Hindlimb muscle (tissue), 1 donor: Measurements from ENCODE around the gene FOXK2. TPM values are rescaled to one million over a fixed set of nuclear protein-coding genes. Genes with fewer than 3 reads are reported as not detected.
"Not testable (repeated sequence)": the region's sequence is repeated elsewhere in the genome, so short reads cannot be mapped to it uniquely, and the experiment has no call there.

Source experiments
- DNase-seq: peaks from one replicate; pipeline ENCODE4 v3.0.0-alpha.2; 2013
- polyA plus RNA-seq: library from polyadenylated mRNA; unstranded; fragments of 120-200 nt; gene quantifications from one replicate; pipeline ENCODE4 v1.2.1, GENCODE V29; 2013; ENCODE audit not compliant: insufficient read length

FOXK2 gene
- polyA plus RNA-seq, 1 donor = 44.4 TPM

DNA sequence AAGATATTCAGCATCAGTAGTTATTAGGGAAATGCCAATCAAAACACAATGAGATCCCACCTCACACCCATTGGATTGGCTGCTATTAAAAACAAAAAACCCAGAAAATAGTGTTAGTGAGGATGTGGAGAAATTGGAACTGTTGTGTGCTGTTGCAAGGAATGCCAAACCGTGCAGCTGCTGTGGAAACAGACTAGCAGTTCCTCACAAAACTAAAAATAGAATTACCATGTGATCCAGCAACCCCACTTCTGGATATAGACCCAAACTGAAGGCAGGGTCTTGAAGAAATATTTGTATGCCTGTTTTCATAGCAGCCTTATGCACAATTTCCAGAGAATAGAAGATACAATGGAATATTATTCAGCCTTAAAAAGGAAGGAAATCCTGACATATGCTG is 46.0 kb downstream of the FOXK2 start:
- DNase-seq = peak; percentile 65

DNA sequence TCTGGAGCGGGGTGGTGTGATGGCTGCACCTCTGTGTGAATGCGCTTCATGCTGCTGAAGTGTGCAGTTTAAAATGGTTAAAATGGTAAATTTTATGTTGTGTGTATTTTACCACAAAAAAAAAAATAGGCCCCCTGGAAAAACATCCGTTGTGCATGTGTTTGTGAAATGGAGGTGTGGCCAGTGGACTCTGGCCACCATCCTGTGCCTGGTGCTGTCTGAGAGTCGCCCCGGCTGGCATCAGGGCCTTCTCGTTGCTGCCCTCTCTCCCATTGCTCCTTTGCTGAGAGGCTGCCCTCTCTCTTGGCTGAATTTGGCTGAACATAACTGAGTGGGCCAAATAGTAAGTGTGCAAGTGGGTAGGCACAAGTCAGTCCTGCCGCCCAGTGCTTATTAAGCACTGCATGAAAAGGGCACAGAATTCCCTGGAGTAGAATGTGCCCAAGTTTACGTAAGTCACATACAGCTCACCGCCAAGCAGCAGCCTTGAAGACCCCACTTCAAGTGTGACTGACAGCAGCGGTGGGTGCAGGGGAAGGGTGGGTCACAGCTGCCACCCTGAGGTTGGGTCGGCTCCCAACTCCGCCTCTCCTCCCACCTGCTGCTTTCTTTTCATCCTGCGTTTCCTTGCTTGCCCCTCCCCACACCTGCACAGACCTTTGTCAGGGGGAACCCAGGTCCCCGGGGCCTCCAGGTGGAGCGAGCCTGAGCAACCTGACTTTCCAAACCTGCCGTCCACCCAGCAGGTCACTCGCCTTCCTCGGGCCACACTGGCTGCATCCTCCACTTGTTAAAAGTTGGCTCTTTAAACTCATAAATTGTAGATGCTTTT is 46.8 kb downstream of the FOXK2 start:
- no peak for DNase-seq

DNA sequence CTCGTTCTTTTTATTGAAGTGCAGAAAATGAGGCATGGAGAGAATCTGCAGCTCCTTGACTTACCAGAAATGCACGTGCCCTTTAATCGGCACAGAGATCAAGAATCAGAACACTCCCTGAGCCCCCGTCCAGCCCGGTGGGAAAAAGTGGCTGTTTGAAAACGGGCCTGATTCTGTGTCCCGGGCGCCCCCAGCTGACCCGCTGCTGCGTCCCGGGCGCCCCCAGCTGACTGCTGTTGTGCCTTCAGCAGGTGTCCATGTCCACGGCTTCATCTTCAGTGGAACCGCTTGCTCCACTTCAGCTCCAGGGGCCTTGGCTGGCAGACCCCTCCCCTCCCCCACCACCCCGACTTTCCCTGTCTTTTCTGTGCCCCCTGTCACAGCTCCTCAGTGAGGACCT is 47.8 kb downstream of the FOXK2 start:
- DNase-seq = no peak

DNA sequence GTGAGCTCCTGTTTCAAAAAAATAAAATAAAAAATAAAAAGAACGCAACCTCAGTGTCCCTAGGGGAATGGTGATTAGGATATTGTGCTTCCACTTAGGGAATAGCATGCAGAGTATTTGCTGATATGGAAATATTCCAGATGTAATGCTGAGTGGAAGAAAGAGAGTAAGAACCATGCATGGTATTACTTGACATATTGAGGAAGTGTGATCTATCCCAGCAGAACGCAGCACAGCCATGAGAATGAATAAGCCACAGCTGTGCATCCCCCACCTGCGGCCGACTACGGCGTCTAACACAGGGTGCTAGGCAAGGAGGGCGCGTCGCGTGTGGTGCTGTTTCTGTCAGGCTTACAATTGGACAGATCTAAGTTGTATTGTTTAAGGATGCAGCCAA is 49.5 kb downstream of the FOXK2 start:
- no peak for DNase-seq

DNA sequence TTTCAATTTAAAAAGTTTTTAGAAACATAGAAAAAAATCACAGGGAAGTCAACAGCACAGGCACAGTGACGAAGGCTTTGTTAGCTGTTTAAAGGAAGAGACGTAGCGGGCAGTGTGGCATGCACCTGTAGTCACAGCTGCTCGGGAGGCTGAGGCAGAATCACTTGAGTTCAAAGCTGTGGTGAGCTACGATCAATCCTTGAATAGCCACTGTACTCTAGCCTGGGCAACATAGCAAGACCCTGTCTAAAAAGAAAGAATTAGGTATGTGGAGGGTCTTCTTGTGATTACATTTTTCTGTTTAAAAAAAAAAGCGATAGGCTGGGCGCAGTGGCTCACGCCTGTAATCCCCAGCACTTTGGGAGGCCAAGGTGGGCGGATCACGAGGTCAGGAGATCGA is 50.1 kb downstream of the FOXK2 start:
- no peak for DNase-seq

DNA sequence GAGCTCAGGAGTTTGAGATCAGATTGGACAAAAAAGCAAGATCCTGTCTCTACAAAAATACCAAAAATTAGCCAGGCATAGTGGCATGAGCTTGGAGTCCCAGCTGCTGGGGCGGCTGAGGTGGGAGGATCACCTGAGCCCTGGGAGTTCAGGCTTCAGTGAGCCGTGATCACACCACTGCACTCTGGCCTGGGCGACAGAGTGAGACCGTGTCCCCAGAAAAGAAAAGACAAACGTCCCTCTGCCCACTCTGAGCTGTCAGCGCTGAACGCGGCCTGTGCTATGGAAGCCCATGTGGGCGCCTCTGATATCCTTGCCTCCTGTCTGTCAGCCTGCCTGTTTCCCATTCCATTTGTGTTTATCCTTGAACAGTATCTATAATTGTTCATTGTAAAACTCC is 50.7 kb downstream of the FOXK2 start:
- no peak for DNase-seq

DNA sequence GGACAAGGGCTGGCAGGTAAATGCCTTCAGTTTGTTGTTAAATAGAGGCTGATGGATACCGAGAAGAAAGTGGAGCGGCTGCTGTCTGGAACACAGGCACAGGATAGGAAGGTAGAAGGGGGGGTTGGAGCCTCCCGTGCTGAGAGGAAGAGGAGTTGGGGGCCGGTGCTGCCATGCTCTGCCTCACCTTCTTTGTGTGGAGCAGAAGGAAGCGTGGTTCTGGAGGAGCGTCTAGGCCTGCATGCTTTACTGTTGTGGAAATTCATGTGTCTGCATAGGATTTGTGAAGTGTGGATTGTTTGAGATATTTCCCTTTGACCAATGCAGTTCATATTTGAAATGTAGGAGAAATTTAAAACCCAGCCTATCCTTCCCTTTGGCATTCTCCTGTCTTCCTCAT is 52.3 kb downstream of the FOXK2 start:
- no peak for DNase-seq

DNA sequence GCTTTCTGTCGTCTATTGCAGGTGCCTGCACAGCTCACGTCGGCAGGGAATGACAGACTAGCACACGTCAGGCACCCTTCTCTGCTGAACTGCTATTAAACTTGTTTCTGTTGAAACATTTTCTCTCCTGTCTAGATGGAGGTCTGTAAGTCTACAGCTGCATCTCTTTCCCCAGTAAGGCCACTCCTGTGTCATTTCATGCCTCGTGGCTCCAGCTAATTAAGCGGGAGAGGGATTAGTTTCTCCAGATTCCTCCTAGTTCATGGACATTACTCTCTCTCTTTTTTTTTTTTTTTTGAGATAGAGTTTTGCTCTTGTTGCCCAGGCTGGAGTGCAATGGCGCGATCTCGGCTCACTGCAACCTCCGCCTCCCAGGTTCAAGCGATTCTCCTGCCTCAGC is 54.5 kb downstream of the FOXK2 start:
- no peak for DNase-seq

DNA sequence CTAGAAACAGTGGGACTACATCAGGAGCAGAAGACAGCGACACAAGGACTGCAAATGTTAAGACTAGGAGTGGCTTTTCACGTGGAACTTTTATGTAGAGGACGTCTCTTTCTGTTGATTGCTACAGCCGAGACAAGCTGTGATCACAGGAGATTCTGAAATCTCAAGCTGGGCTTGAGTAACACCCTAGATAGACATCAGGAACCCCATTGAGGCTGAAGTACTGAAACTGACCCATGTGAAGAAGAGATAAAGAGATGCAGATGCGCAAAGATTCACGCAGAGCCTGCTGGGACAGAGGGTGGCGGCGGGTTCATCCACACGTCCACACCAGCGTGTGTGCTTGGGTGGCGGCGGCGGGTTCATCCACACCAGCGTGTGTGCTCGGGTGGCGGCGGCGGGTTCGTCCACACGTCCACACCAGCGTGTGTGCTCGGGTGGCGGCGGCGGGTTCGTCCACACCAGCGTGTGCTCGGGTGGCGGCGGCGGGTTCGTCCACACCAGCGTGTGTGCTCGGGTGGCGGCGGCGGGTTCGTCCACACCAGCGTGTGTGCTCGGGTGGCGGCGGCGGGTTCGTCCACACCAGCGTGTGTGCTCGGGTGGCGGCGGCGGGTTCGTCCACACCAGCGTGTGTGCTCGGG is 56.2 kb downstream of the FOXK2 start:
- not testable (repeated sequence) for DNase-seq

DNA sequence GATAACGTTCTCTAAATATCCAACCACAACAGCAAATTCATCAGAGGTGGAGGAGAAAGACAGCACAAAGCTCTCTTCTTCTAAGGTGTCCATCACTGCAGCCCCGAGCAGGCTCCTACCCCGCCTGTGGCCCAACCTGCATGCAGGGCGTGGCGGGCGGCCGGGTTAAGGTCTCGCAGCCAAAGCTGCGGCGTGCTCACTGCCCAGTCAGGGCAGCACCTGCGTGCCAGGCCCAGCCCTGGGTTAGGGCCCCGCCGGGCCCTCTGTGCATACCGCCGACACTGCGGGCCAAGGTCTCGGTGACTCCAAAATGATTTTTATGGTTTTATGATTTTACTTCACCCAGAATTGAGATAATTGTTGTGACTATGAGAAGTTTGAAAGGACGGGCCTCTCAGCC is 57.8 kb downstream of the FOXK2 start:
- no peak for DNase-seq

DNA sequence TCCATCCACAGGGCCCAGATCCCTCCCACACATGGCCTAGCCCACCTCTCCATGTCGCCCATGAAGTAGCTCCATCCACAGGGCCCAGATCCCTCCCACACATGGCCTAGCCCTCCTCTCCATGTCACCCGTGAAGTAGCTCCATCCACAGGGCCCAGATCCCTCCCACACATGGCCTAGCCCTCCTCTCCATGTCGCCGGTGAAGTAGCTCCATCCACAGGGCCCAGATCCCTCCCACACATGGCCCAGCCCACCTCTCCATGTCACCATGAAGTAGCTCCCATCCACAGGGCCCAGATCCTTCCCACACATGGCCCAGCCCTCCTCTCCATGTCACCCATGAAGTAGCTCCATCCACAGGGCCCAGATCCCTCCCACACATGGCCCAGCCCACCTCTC is 60.4 kb downstream of the FOXK2 start:
- DNase-seq = not testable (repeated sequence)

DNA sequence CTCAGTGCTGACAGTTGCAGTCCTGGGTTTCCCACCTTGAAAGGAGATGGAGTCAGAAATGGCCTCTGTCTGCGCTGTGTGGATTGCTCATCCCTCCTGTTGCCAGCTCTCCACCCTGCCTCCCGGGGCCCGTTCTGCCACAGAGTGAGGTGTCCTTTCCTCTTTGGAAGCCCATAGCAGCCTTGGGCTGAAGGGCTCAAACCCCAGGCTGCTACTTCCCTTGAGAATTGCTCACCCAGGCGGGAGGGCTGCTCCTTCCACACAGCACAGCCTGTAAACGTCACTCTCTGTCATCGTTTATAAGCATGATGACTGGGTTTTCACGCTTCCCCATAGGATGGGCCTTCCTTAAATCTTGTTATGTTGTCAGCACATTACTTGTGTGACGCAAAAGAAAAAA is 62.7 kb downstream of the FOXK2 start:
- DNase-seq = no peak

DNA sequence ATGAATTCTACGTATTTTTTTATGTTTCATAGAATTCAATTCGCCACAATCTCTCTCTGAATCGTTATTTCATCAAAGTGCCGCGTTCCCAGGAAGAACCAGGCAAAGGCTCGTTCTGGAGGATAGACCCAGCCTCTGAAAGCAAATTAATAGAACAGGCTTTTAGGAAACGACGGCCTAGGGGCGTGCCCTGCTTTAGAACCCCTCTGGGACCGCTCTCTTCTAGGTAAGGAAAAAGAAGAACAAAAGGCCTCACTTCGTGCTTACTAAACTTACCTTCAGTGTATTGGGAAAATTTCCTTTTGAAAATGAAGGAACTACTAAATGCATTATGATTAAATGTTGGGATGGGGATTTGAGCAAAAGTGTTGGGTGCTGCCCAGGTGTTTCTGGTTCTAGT is 63.2 kb downstream of the FOXK2 start:
- no peak for DNase-seq

DNA sequence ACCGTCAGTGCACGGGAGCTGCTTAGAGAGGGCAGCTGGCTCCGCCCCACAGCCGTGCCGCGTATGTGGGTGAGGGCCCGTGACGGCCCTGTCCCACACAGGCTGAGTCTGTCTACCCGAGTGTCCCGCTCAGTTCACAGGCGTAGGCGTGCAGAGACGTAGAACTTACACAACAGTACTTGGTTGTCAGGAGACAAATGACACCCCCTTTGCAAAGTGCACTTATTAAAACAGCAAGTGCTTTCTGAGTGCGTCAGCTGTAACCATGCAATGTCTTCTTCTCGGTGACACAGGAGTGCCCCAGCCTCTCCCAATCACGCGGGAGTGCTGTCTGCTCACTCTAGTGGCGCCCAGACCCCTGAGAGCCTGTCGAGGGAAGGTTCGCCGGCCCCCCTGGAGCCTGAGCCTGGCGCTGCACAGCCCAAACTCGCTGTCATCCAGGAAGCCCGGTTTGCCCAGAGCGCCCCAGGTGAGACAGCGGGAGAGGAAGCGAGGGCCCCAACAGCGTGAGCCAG is 64.2 kb downstream of the FOXK2 start:
- DNase-seq = no peak

DNA sequence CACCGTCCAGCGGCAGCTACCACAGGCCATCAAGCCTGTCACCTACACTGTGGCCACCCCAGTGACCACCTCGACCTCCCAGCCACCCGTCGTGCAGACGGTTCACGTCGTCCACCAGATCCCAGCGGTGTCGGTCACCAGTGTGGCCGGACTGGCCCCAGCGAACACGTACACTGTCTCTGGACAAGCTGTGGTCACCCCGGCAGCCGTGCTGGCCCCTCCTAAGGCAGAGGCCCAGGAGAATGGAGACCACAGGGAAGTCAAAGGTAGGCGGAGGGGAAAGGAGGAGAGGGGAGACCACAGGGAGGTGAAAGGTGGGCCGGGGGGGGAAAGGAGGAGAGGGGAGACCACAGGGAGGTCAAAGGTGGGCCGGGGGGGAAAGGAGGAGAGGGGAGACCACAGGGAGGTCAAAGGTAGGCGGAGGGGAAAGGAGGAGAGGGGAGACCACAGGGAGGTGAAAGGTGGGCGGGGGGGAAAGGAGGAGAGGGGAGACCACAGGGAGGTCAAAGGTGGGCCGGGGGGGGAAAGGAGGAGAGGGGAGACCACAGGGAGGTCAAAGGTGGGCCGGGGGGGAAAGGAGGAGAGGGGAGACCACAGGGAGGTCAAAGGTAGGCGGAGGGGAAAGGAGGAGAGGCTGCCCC is 66.5 kb downstream of the FOXK2 start:
- DNase-seq = not testable (repeated sequence)

DNA sequence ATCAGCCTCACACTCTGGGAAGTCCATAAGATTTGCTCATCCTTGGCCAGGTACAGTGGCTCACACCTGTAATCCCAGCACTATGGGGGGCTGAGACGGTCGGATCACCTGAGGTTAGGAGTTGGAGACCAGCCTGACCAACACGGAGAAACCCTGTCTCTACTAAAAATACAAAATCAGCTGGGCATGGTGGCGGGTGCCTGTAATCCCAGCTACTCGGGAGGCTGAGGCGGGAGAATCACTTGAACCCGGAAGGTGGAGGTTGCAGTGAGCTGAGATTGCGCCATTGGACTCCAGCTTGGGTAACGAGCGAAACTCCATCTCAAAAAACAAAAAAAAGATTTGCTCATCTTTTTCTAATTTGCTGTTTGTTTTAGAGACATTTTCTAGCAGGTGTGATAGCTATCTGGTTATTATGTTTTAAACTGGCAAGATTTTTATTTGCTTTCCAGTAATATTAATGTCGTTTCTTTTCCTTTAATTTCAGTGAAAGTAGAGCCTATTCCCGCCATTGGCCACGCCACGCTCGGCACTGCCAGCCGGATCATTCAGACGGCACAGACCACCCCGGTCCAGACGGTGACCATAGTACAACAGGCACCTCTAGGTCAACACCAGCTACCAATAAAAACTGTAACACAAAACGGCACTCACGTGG is 67.2 kb downstream of the FOXK2 start:
- DNase-seq = no peak

DNA sequence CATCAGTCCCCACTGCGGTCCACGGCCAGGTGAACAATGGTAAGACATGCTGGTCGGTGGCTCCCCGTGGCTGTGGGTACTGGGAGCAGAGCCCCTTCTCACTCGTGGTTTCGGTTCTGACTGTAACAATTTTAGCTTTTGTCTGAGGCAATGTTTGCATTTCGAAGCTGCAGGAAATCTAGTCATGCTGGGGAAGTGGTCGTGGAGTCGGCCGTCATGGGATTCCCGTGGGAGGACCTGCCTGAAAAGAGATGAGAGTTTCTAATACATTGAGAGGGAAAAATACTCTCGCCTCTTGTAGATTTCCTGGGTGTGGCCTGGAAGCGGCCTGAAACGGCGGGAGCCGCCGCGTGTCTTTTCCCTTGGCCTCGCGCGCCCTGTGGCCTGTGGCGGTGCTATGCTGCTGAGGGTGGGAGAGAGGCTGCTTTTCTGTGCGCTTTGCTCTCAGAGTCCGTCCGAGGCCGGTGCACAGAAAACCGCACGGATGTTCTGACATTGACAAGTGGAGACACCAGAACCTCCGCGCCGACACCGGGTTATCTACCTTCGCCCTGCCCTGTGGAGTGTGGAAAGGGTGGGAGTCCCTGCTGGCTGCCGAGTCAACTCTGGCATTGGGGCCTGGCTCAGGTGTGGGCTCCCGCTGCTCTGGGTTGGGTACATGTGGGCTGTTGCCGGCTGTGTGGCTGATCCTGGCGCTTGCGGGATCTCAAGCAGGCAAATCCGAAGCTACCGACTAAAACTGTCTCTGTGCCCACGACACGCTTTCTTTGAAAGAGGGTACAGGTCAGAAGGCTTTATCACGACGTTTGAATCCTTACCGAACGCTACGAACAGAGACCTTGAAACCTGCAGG is 67.9 kb downstream of the FOXK2 start:
- DNase-seq = no peak

DNA sequence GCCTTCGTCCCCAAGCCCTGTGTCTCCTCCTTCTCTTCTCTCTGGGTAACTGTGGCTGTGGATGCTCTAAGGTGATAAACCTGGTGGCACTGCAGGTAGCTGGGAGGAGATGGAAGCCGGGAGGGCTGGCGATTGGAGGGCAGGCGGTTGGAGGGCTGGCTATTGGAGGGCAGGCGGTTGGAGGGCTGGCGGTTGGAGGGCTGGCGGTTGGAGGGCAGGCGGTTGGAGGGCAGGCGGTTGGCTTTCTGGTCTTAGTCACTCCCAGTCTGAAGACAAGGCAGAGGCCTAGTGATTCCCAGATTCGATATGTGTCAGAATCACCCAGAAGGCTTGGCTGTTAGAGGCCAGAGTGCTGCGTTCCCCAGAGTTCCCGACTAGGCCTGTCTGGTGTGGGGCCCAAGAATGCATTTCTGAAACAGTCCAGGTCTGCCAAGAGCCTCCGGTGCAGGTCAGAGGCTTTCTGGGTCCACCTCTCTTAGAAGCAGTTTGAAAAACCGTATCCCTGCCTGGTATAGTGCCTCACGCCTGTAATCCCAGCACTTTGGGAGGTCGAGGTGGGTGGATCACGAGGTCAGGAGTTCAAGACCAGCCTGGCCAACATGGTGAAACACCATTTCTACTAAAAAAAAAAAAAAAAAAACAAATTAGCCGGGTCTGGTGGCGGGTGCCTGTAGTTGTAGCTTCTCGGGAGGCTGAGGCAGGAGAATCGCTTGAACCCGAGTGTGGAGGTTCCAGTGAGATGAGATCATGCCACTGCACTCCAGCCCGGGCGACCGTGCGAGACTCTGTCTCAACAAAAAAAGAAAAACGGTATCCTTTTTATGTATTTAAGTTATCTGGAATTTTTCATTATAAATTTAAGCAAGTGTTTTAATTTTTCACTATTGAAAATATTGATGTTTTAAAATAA is 69.0 kb downstream of the FOXK2 start:
- DNase-seq = no peak

DNA sequence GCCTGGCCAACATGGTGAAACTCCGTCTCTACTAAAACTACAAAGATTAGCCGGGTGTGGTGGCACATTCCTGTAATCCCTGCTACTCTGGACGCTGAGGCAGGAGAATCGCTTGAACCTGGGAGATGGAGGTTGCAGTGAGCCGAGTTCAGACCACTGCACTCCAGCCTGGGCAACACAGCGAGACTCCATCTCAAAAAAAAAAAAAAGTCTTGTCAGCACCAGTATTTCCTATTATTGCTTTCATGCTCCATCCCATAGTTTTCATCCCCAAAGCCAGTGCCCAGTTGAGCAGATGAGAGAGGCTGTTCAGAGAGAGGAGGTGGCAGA is 70.3 kb downstream of the FOXK2 start:
- no peak for DNase-seq

DNA sequence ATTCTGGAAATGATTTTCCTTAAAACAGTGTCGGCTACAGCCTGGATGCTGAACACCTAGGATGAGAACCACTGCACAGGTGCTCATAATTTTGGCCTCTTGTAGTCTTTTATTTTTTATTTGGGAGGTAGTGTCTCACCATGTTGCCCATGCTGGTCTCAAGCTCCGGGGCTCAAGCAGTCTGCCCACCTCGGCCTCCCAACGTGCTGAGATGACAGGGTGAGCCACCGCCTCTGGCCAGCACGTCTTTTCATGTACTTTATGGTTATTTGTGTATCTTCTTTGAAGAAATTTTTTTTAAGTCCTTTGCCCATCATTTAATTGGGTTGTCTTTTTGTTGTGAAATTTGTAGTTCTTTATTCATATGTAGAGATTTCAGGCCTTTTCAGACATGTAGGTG is 70.7 kb downstream of the FOXK2 start:
- DNase-seq = no peak

DNA sequence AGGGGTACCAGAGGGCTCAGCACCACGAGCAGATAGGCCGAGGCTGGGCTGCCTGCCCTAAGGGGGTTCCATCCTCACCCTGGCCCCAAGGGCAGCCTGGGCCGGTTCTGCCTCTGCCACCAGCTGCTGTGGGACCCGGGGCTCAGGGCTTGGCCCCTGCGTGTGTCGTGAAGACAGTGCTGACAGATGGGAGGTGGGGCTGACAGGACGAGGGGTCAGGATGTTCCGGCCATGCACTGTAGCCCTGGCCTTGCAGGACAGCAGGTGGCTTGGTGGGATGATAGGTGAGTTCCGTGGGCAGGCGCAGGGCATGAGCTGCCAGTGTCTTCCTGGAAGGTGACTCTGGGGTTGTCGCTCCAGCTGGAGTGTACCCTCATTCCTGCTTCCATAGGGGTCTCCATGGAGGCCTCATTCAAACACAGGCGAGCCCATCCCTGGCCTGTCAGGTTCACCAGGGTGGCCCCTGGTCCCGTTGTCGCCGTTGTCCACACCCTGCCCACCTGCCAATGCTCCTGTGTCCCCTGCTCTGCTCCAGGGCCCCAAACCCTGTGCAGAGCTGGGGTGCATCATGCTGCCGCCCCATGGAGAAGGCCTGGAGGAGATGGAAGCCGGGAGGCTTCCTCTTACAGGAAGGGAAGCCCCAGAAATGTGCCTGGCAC is 71.5 kb downstream of the FOXK2 start:
- DNase-seq = no peak
